Activated CD4-positive, alpha-beta T cell treated with anti-CD3 and anti-CD28 coated beads, Interleukin-2, Interleukin-4, amounts not matched to agents 100 ng/mL and 50 ng/mL, durations not matched to agents 16 hours and 8 hours (primary cell): ENCODE data around the gene PTRH1.
"Not testable (repeated sequence)": the region's sequence is repeated elsewhere in the genome, so short reads cannot be mapped to it uniquely, and the experiment has no call there.

Source experiments
- DNase-seq: peaks from one replicate; pipeline ENCODE4 v3.0.0-alpha.2; 2020; ENCODE audit warnings: low spot score

The PTRH1 gene

DNA sequence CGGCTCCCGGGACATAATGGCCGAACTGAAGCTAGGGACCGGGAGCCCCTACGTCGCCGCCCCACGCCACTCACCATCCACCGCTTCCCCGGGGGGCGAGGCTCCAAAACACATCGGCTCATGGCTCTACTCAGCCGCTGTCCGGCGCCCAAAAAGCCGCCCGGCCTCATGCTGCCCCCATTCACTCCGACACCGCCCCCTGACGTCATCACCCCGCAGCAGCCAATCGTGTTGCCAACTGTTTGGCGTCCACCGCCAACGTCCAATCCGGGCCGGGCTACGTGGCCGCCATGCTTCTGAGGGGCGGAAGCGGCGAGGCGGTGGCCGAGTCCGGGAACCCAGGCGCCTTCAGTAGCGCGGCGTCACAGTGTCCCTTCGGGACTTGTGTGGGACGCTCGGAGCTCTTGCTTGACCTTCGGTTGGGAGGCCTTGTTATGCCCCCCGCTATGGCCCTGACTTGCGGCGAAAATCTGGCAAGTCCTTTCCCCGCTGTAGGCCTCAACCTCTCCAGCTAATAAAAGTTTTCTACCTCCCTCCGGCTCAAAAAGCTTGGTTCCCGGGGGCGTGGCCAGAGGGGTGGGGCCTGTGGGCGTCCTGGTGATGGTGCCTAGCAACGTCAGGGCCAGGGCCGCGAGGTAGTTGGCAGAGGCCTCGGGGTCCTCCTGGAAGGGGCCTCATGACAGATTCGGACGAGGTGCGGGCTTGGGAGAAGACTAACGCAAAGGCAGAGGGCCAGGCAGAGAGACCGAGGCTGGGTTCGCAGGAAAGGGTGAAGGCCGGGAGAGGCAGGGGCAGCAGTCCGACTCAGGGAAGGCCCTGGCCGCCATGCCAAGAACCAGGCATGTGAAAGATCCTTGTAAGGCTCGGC, at the start of gene PTRH1, which contains the start of gene TTC16:
TSS of gene PTRH1 (minus strand) at position 194 of the 868 bp plus-strand sequence. CDS start at position 170, 24 bp downstream.
TSS of gene TTC16 (plus strand) at position 610 of the 868 bp plus-strand sequence. CDS start at position 677, 67 bp downstream.
- DNase-seq, result peak; percentile 97

DNA sequence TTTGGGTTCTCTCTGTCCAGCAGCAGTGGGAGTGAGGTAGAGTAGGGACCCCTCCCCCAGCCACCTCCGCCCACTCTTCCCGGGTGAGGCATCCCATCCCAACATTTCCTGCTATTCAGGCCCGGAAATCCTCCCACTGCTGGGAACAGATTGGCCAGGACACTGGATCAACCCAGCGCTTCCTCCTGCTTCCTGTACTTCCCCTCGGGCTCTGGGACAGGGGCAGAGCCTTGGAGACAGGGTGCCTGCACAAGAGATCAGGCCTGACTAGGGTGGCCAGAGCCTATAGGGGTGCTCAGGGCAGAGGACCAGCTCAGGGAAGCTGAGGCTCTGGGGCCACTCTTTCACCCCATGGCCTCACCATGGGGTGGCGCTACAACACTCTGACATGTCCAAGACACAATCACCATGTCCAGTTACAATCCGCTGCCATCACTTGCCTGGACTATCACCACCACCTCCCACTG, 48.5 kb upstream of the PTRH1 start:
- DNase-seq, result no peak

DNA sequence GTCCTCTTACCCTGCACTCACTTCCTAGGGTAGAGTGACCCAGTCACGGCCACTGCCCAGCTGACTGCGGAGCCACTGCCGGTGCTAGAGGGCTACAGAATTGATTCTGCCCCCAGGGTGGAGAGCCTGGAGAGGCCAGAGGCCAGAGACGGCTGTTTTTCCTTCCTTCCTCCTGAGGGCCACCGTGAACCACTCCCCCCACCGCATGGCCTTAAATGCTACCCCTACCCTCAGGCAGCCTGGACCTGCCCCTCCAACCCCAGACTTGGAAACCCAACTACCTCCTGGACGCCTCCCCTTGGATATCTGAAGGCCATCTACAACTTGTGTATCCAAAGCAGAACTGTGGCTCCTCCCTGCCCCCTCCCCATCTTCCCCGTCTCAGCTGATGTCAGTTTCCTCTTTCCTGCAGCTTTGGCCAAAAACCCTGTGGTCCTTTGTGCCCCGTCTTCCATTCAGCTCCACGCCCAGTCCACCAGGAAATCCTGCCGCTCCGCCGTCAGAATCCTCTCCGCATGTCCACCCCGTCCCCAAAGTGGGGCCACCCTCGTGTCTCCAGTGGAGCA, 46.7 kb upstream of the PTRH1 start:
- no peak for DNase-seq

DNA sequence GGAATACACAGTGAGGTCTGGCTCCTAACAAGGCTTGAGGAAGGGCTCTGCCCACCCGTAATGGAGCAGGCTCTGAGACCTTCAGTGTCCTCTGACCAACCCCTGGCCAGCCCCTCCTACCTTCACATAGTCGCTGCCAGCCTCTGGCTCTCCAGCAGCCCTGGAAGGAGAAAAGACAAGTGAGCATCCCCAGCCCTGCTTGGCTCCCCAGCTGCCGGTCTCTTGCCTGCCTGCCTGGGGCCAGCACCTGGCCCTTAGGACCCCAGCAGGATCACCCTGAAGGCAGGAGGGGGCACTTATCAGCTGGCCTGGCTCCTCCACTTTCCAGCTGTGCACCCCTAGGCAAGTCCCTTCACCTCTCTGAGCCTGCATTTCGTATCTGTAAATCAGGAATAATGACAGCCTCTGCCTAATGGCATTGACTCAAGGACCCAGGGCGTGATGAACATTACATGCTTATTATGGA, 46.1 kb upstream of the PTRH1 start:
- no peak for DNase-seq

- no peak for DNase-seq
Observed at GRCh38 chr9:127761061-127761460, 45.6 kb upstream of the PTRH1 start.

GRCh38 chr9:127758843-127759242, 43.4 kb upstream of the PTRH1 start:
- no peak for DNase-seq

DNA sequence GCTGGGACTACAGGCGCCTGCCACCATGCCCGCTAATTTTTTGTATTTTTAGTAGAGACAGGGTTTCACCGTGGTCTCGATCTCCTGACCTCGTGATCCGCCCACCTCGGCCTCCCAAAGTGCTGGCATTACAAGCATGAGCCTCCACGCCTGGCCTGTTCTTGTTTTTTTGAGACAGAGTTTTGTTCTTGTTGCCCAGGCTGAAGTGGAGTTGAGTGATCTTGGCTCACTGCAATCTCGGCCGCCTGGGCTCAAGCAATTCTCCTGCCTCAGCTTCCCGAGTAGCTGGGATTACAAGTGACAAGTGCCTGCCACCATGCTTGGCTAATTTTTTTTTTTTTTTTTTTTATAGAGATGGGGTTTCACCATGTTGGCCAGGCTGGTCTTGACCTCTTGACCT, 41.3 kb upstream of the PTRH1 start:
- DNase-seq, result not testable (repeated sequence)

GRCh38 chr9:127756233-127756632, 40.8 kb upstream of the PTRH1 start:
- no peak for DNase-seq

GRCh38 chr9:127755061-127756060, 39.9 kb upstream of the PTRH1 start:
- no peak for DNase-seq

GRCh38 chr9:127754099-127755060, 38.9 kb upstream of the PTRH1 start:
- DNase-seq, result no peak

DNA sequence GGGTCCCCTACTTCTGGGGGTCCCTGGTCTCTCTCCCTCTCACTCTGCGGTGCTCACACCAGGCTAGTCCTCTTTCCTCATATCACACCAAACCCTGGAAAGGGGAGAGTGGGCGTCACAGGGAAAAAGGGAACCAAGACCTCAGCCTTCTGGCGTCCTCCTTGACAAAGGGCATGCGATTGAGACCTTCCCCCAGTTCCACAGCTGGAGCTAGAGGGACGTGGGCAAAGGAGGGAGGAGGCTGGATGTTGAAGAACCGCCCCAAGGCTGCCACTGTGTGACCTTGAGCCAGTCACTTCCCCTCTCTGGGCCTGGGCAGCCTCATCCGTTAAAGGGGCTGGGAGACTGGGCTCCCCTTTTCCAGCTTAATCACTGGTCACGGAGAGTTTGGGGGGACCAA, 38.2 kb upstream of the PTRH1 start:
- no peak for DNase-seq

GRCh38 chr9:127753148-127753547, 37.7 kb upstream of the PTRH1 start:
- DNase-seq, result no peak

DNA sequence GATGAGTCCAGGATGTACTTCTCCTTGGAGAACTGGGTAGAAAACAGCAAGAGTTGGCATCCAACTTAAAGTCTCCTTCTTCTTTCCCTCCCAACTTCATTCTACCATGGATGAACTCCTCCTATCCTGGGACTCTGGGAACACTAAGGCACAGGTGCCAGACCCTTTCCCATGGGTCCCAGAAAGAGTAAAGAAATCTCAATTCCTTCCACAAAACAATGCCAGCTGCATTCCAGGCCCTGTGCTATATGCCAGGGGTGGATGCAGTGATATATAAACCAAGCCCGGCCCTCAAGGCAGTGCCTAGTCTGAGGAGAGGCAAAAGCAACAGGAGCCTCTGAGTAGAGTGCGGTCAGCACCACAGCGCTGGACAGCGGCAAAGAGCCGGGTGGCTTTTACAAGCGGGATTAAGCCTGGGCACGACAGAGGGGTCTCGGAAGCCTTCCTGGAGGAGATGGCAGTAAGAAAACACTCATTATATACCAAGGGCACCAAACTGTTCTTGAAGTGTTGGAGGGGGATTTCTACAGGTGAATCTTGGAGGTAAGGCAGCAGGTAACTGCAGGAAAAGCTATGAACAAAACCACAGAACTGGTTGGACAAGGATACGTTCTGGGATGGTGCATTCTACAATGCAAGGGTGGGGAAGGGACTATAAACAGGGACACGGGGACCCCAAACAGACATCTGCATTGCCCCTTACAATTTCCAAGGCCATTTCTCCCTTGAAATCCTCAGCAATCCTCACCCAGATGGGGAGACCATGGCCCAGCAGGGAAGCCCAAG, 36.0 kb upstream of the PTRH1 start:
- DNase-seq, result no peak

- no peak for DNase-seq
Observed at GRCh38 chr9:127749090-127749787, 33.8 kb upstream of the PTRH1 start.

GRCh38 chr9:127746959-127747569, 31.6 kb upstream of the PTRH1 start:
- DNase-seq, result no peak

DNA sequence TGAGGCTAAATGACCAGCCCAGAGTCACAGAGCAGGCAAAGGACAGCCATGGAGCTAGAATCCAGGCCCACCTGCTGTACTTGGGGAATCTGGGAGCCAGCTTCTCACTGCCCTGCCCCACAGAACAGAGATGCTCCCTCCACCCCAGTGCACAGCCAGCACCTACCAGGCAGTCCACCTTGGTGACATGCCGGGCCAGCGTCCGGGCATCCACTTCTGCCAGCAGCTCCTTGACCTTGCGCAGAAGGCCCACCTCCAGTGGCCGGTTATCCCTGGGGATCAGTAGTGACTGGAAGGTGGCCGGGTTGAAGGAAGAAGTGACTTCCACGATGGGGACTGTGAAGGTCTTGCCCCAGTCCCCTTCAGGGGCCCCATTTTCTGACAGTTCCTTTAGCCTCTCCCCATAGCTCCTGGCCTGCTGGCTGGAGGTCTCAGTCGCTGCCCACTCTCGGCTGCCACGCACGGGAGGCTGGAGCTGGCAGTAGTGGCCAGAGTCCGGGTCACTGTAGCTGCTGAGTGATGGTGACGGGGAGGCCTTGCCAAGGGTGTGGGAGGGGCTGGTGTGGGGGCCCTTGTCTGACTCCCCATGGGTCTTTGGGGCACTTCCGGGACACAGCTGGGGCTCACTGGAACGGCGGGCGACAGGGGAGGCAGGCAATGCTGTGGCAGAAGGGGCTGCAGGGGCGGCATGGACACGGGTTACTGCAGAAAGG, 29.1 kb upstream of the PTRH1 start:
- no peak for DNase-seq

GRCh38 chr9:127742435-127743088, 27.1 kb upstream of the PTRH1 start:
- DNase-seq, result no peak
